SK-N-MC (cell line): Measurements from ENCODE around the gene QRFP.

Experiments
- EZH2 ChIP-seq: fragments of 200-600 bp; sonication (generic); IDR thresholded peaks from one replicate; pipeline ENCODE4 v1.6.1; 2017; ENCODE audit warnings: antibody characterized with exemption
- POLR2AphosphoS5 ChIP-seq: IDR thresholded peaks from 2 replicates; pipeline ENCODE4 v1.6.1; 2012; ENCODE audit warnings: mild to moderate bottlenecking, low read depth, low read length, borderline replicate concordance

- TF ChIP-seq EZH2 (no peak), POLR2AphosphoS5 (no peak)
These were observed 13.1 kb downstream of the QRFP start for GRCh38 chr9:130883479-130883878.
